AG09309 (cell line): ENCODE measurements around the gene ATXN7L1.

Experiments used
- DNase-seq: peaks from one replicate; pipeline ENCODE4 v3.0.0-alpha.2; 2010; ENCODE audit warnings: low read depth
- H3K4me3 ChIP-seq: 2 replicates; pipeline ENCODE4 v1.5.1; 2011; ENCODE audit warnings: mild to moderate bottlenecking, low read depth, low read length, moderate library complexity; ENCODE audit not compliant: control insufficient read depth
- TF ChIP-seq, protein P1 (sequence below): IDR thresholded peaks from 2 replicates; pipeline ENCODE4 v1.5.1; 2011; ENCODE audit warnings: mild to moderate bottlenecking, low read depth, low read length, inconsistent platforms; ENCODE audit not compliant: insufficient read depth, control insufficient read depth; ENCODE audit errors: missing control alignments

ATXN7L1 gene

GRCh38 chr7:105682341-105683060, 193.9 kb downstream of the ATXN7L1 start:
- TF ChIP-seq, protein P1, sequence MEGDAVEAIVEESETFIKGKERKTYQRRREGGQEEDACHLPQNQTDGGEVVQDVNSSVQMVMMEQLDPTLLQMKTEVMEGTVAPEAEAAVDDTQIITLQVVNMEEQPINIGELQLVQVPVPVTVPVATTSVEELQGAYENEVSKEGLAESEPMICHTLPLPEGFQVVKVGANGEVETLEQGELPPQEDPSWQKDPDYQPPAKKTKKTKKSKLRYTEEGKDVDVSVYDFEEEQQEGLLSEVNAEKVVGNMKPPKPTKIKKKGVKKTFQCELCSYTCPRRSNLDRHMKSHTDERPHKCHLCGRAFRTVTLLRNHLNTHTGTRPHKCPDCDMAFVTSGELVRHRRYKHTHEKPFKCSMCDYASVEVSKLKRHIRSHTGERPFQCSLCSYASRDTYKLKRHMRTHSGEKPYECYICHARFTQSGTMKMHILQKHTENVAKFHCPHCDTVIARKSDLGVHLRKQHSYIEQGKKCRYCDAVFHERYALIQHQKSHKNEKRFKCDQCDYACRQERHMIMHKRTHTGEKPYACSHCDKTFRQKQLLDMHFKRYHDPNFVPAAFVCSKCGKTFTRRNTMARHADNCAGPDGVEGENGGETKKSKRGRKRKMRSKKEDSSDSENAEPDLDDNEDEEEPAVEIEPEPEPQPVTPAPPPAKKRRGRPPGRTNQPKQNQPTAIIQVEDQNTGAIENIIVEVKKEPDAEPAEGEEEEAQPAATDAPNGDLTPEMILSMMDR: no peak
- H3K4me3 ChIP-seq: no peak overlapping the region
- no peak for DNase-seq

DNA sequence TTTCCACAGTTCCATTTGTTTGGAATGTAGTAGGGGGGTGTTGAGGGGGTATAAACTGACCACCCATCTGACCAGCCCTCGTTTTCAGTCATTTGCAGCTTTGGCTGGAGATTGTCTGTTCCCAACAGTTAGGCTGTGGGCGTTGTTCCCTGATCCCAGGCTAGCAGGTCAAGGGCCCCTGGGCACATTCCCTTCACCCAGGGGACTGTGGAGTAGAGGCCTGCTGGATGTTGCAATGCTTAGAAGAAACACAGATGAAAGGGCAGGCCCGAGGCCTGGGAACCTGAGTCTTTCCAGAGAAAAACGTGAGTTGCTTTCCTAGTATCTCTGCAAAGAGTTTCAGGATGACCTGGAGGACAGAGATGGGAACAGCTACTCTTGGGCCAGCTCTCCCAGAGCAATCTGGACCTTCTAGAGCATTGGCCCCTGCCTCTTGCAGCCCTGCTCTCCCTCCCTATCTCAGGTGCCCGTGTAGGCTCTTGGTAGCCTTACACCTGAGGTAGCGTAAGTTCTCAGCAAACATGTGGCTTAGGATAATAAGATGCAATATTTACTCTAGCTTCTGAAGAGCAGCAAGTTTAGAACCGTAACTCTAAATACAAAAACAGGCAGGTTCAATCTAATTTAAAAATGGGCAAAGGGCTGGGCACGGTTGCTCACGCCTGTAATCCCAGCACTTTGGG, 195.8 kb downstream of the ATXN7L1 start:
- TF ChIP-seq, protein P1: no peak
- H3K4me3 ChIP-seq: no peak overlapping the region

DNA sequence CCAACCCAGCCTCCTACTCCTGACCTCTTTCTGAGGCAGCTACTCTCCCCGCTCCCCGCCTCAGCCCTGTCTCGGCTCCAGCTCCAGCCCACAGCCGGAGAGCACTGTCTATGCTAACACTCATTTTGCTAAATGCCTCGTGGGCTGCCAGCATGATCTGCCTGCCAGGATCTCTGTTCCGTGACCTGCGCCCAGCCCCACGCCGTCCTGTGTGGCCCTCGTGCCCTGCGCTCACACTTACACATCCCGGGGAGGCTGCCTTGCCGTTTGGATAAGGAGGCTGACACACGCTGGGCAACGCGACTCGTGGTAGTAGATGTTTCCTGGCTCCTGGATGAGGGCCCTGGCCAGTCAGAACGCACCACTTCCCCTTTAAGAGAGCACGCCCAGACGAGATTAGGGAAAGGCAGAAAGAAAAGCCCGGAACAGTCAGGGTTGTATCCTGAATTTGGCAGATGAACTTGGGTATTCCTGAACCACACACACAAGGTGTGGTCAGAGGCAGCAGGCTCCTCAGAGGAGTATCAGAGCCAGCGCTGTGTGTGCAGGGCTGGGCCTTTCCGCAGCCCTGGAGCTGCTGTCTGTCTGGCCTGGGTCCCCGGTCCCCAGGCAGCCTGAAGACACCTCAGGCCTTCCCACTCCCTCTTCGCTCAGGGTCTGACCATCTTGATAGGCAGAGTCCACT, 197.4 kb downstream of the ATXN7L1 start:
- DNase-seq: no peak
- TF ChIP-seq, protein P1: no peak
- peak overlapping the region; percentile 25 for H3K4me3 ChIP-seq

More for the DNA sequence above, 195.8 kb downstream of the ATXN7L1 start:
- no peak for DNase-seq

GRCh38 chr7:105677817-105678573, 198.4 kb downstream of the ATXN7L1 start:
- TF ChIP-seq, protein P1: no peak
- no peak overlapping the region for H3K4me3 ChIP-seq
- DNase-seq: no peak

DNA sequence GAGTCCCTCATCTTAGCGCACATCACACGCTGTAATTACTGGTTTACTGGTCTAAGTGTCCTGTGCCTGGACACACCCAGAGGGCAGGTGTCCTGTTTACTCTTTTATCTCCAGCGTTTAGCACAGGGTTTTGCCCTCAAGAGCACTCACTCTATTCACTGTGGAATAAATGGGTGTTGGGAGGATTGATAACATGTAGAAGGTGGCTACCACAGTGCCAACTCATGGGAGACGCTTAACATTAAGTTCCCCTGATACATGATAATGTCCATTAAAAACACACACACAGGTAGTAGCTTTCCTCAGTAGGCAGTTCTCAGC, 199.0 kb downstream of the ATXN7L1 start:
- no peak for DNase-seq
- TF ChIP-seq, protein P1: no peak
- H3K4me3 ChIP-seq: no peak overlapping the region

- TF ChIP-seq, protein P1: no peak
- no peak overlapping the region for H3K4me3 ChIP-seq
- DNase-seq: no peak
Observed at GRCh38 chr7:105675934-105676371, 200.4 kb downstream of the ATXN7L1 start.
